K562 (cell line): Measurements from ENCODE around the gene MLC1. TPM values are rescaled to one million over a fixed set of nuclear protein-coding genes. Genes with fewer than 3 reads are reported as not detected.

Experiments used
- ARHGAP35 ChIP-seq: fragments of 450-650 bp; IDR thresholded peaks from 2 replicates; pipeline ENCODE4 v1.6.1; 2018; ENCODE audit not compliant: partially characterized antibody
- CREBBP ChIP-seq: IDR thresholded peaks from one replicate; pipeline ENCODE4 v1.6.1; 2012; ENCODE audit warnings: low read depth, mild to moderate bottlenecking, control low read depth, inconsistent platforms, low read length
- CTBP1 ChIP-seq: fragments of 450-650 bp; IDR thresholded peaks from 2 replicates; pipeline ENCODE4 v1.6.1; 2016; ENCODE audit warnings: borderline replicate concordance
- CTCF ChIP-seq, 3 experiments: IDR thresholded peaks in 2 of 3; conservative IDR thresholded peaks in 1 of 3; 2 replicates each; pipeline ENCODE4 v1.5.1; 2011 to 2012; ENCODE audit warnings: low read length in 3 of 3, mild to moderate bottlenecking in 3 of 3, control low read depth in 2 of 3, improper control_type of control experiment in 1 of 3, inconsistent platforms in 1 of 3, low read depth in 1 of 3, mixed read lengths in 1 of 3, moderate library complexity in 1 of 3; ENCODE audit not compliant: insufficient read depth in 2 of 3
- ELF2 ChIP-seq: fragments of 250-450 bp; sonication (Bioruptor Pico); IDR thresholded peaks from 2 replicates; pipeline ENCODE4 v1.5.0; 2021; ENCODE audit warnings: mild to moderate bottlenecking
- FOXA1 ChIP-seq: fragments of 450-650 bp; IDR thresholded peaks from 2 replicates; pipeline ENCODE4 v1.6.1; 2016; ENCODE audit warnings: mild to moderate bottlenecking, borderline replicate concordance
- FOXA3 ChIP-seq, 2 experiments: fragments of 450-650 bp in 1 of 2; sonication (generic) in 1 of 2; formaldehyde crosslinking; IDR thresholded peaks in 1 of 2; conservative IDR thresholded peaks in 1 of 2; 2 replicates each; pipeline versions ENCODE4 v1.4.0 to v1.8.0; 2020 to 2022; ENCODE audit warnings: mild to moderate bottlenecking in 2 of 2, missing genetic modification reagents in 1 of 2
- GTF2A2 ChIP-seq: IDR thresholded peaks from 2 replicates; pipeline ENCODE4 v1.6.1; 2016; ENCODE audit warnings: mild to moderate bottlenecking, missing genetic modification characterization, missing compliant biosample characterization
- GTF3C2 ChIP-seq: IDR thresholded peaks from 3 replicates; pipeline ENCODE4 v1.6.1; 2011; ENCODE audit warnings: borderline replicate concordance, mild to moderate bottlenecking, moderate library complexity; ENCODE audit not compliant: insufficient read length; ENCODE audit errors: extremely low read depth
- HNRNPH1 ChIP-seq: fragments of 200-400 bp; formaldehyde crosslinking; optimal IDR thresholded peaks from 2 replicates; pipeline ENCODE3; 2017; ENCODE audit warnings: low read depth, mild to moderate bottlenecking, low read length, moderate library complexity
- HOXB6 ChIP-seq: fragments of 250-450 bp; sonication (Bioruptor Pico); IDR thresholded peaks from 2 replicates; pipeline ENCODE4 v1.5.1; 2022; ENCODE audit warnings: mild to moderate bottlenecking, borderline replicate concordance
- KLF10 ChIP-seq: fragments of 250-450 bp; sonication (Bioruptor Pico); IDR thresholded peaks from 2 replicates; pipeline ENCODE4 v1.6.1; 2021; ENCODE audit warnings: matching md5 sums
- LEF1 ChIP-seq: fragments of 450-650 bp; IDR thresholded peaks from 2 replicates; pipeline ENCODE4 v1.6.1; 2016; ENCODE audit warnings: mild to moderate bottlenecking
- MAX ChIP-seq: sonication (generic); formaldehyde crosslinking; IDR thresholded peaks from 2 replicates; pipeline ENCODE4 v1.9.0; 2022; ENCODE audit warnings: mild to moderate bottlenecking, missing genetic modification reagents
- NBN ChIP-seq: fragments of 450-650 bp; IDR thresholded peaks from 2 replicates; pipeline ENCODE4 v1.6.1; 2016; ENCODE audit warnings: low read depth, mild to moderate bottlenecking
- NCOA6 ChIP-seq: fragments of 450-650 bp; IDR thresholded peaks from 2 replicates; pipeline ENCODE4 v1.6.1; 2017; ENCODE audit warnings: mild to moderate bottlenecking
- NR3C1 ChIP-seq: sonication (generic); formaldehyde crosslinking; IDR thresholded peaks from 2 replicates; pipeline ENCODE4 v1.8.1; 2022; ENCODE audit warnings: missing genetic modification reagents
- PCBP1 ChIP-seq: fragments of 200-400 bp; formaldehyde crosslinking; IDR thresholded peaks from 2 replicates; pipeline ENCODE4 v1.6.1; 2018; ENCODE audit warnings: mild to moderate bottlenecking, low read depth, low read length; ENCODE audit not compliant: poor library complexity, severe bottlenecking
- RAD21 ChIP-seq, 2 experiments: fragments of 250-450 bp in 1 of 2; fragments of 450-650 bp in 1 of 2; sonication (Bioruptor Pico) in 1 of 2; formaldehyde crosslinking in 1 of 2; IDR thresholded peaks in 1 of 2; conservative IDR thresholded peaks in 1 of 2; 2 replicates each; pipeline versions ENCODE4 v1.4.0 to v1.8.0; 2020 to 2022; ENCODE audit warnings: mild to moderate bottlenecking in 2 of 2, moderate library complexity in 1 of 2
- SIRT6 ChIP-seq: IDR thresholded peaks from one replicate; pipeline ENCODE4 v1.6.1; 2012; ENCODE audit warnings: low read depth, mild to moderate bottlenecking, control low read depth, inconsistent platforms, low read length, moderate library complexity
- SOX6 ChIP-seq: fragments of 450-650 bp; IDR thresholded peaks from 2 replicates; pipeline ENCODE4 v1.6.1; 2014; ENCODE audit warnings: mild to moderate bottlenecking
- SPI1 ChIP-seq: IDR thresholded peaks from 2 replicates; pipeline ENCODE4 v1.6.1; 2011; ENCODE audit warnings: low read depth, low read length, control low read depth, borderline replicate concordance
- XRCC3 ChIP-seq: fragments of 450-650 bp; IDR thresholded peaks from 2 replicates; pipeline ENCODE4 v1.6.1; 2017; ENCODE audit warnings: mild to moderate bottlenecking, moderate library complexity
- YY1 ChIP-seq, 3 experiments: IDR thresholded peaks; 2 replicates each; pipeline ENCODE4 v1.6.1; 2011; ENCODE audit warnings: low read length in 2 of 3, mild to moderate bottlenecking in 2 of 3, moderate library complexity in 2 of 3, borderline replicate concordance in 1 of 3, control low read depth in 1 of 3, low read depth in 1 of 3; ENCODE audit not compliant: insufficient read depth in 3 of 3, insufficient replicate concordance in 2 of 3, control insufficient read depth in 1 of 3, insufficient read length in 1 of 3; ENCODE audit errors: extremely low read depth in 1 of 3
- ZNF239 ChIP-seq: fragments of 250-450 bp; sonication (Bioruptor Pico); IDR thresholded peaks from 2 replicates; pipeline ENCODE4 v1.4.0; 2020; ENCODE audit warnings: mild to moderate bottlenecking
- ZNF347 ChIP-seq: fragments of 450-650 bp; formaldehyde crosslinking; IDR thresholded peaks from 2 replicates; pipeline ENCODE4 v1.4.0; 2020; ENCODE audit warnings: low read depth, mild to moderate bottlenecking, moderate library complexity
- polyA plus RNA-seq, 8 experiments: library from polyadenylated mRNA; depleted of rRNA in 4 of 8; stranded (reverse) in 5 of 8; unstranded in 3 of 8; fragments of >200 nt; fragmentation: Nextera tagmentation in 2 of 8; fragmentation: Illumina TruSeq in 1 of 8; extraction: Ambion mirVana in 2 of 8; extraction: Trizol in 1 of 8; gene quantifications; 2 replicates each; pipeline versions ENCODE4 v1.2.1 to v1.2.3, GENCODE V29; 2011 to 2014; ENCODE audit warnings: inconsistent platforms in 1 of 8, missing spikeins in 1 of 8
- total RNA-seq, 7 experiments: library from RNA; depleted of rRNA in 6 of 7; stranded (reverse); fragments of >200 nt in 6 of 7; fragmentation: Illumina TruSeq in 2 of 7; extraction: Trizol in 2 of 7; gene quantifications; 2 replicates each; pipeline versions ENCODE4 v1.2.1 to v1.2.3, GENCODE V29; 2011 to 2021; ENCODE audit warnings: low replicate concordance in 1 of 7

MLC1 gene
- total and polyA plus RNA-seq, 9 of the 15 experiments (the other 6 are each of a cell fraction or from before 2014, with no cell fraction given): 0.06 to 0.98 (median 0.39) TPM

DNA sequence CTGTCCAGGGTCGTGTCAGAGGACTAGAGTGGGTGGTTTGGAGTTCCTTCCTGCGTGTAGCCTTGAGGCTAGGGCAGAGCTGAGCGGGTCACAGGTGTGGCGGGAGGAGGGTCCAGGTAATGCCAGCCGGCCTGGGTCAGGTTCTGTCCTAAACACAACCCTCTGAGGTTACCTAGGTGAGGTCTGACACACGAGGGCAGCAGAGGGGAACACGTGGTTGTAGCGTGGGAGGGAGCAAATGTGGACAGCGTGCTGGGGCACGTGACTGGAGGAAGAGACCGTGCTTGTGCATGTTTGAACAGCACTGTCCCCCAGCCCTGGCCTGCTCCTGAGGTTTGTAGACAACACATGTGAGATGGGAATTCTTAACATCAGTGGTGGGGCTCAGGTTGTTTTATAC is 17.7 kb upstream of the MLC1 start (continued):
- TF ChIP-seq XRCC3: no peak
- TF ChIP-seq ARHGAP35: no peak
- TF ChIP-seq KLF10 (CRISPR knock-in tag): no peak
- TF ChIP-seq NR3C1 (CRISPR knock-in tag): no peak
- no peak for TF ChIP-seq SPI1
- no peak for TF ChIP-seq GTF2A2 (tag)
- peak; percentile 96 for TF ChIP-seq MAX
- TF ChIP-seq YY1 (IDR thresholded peaks at IDR 0.05; ENCODE audit: borderline replicate concordance in 1 of 3, control insufficient read depth in 1 of 3, extremely low read depth in 1 of 3, insufficient read depth in 3 of 3, insufficient read length in 1 of 3, insufficient replicate concordance in 2 of 3, low read depth in 1 of 3, low read length in 2 of 3): no peak
- peak in 1 of 2 experiments; percentile 36; a peak in 1 of 4 replicates for TF ChIP-seq RAD21 (CRISPR knock-in tag; conservative IDR thresholded peaks at IDR 0.05 in 1 of 2, IDR thresholded peaks at IDR 0.05 in 1 of 2)
- no peak for TF ChIP-seq PCBP1
- no peak for TF ChIP-seq FOXA1
- no peak for TF ChIP-seq CREBBP
- TF ChIP-seq LEF1: no peak
- no peak for TF ChIP-seq NBN
- no peak for TF ChIP-seq ZNF347 (CRISPR knock-in tag)
- TF ChIP-seq SOX6: no peak
- no peak for TF ChIP-seq SIRT6
- TF ChIP-seq CTBP1: no peak
- TF ChIP-seq NCOA6: no peak
- no peak for TF ChIP-seq HNRNPH1
- no peak for TF ChIP-seq HOXB6
- no peak for TF ChIP-seq GTF3C2
- no peak for TF ChIP-seq ELF2 (CRISPR knock-in tag)
- TF ChIP-seq FOXA3 (CRISPR knock-in tag; conservative IDR thresholded peaks at IDR 0.05 in 1 of 2, IDR thresholded peaks at IDR 0.05 in 1 of 2): no peak
- no peak for TF ChIP-seq ZNF239 (CRISPR knock-in tag)
- TF ChIP-seq CTCF (IDR thresholded peaks at IDR 0.05 in 2 of 3, conservative IDR thresholded peaks at IDR 0.05 in 1 of 3; ENCODE audit: insufficient read depth in 2 of 3, low read depth in 1 of 3, low read length in 3 of 3): peak in 2 of 3 experiments; percentile 16 to 24; a peak in 1 of 6 replicates
